Measurements from ENCODE around the gene SERPINF2. TPM values are rescaled to one million over a fixed set of nuclear protein-coding genes. Genes with fewer than 3 reads are reported as not detected.

Gene SERPINF2
- total RNA-seq, 6 experiments from 2014 or later, result not detected

GRCh38 chr17:1787301-1787902, 44.7 kb downstream of the SERPINF2 start:
- H3K27ac Mint-ChIP-seq, result peak overlapping the region; percentile 90
- peak; percentile 93 for DNase-seq
- H3K4me3 Mint-ChIP-seq, result peak overlapping the region; percentile 73
- TF ChIP-seq CTCF (IDR thresholded peaks at IDR 0.05), result no peak
- no peaks in the 10 kb centered on the region for H3K27me3 Mint-ChIP-seq (ENCODE audit: insufficient read depth)
- peaks cover 33% of the 10 kb centered on the region for H3K4me1 Mint-ChIP-seq (ENCODE audit: low read depth)
- no peaks in the 10 kb centered on the region for H3K9me3 Mint-ChIP-seq
- H3K36me3 Mint-ChIP-seq (ENCODE audit: low read depth), result peaks cover 17% of the 10 kb centered on the region; the same call in 1 of the 2 replicates

GRCh38 chr17:1789936-1790335, 47.3 kb downstream of the SERPINF2 start:
- no peaks in the 10 kb centered on the region for H3K27me3 Mint-ChIP-seq (ENCODE audit: insufficient read depth)
- no peak for TF ChIP-seq CTCF (IDR thresholded peaks at IDR 0.05)
- H3K4me3 Mint-ChIP-seq, result no peak overlapping the region
- no peak overlapping the region for H3K27ac Mint-ChIP-seq
- peaks cover 22% of the 10 kb centered on the region for H3K4me1 Mint-ChIP-seq (ENCODE audit: low read depth)
- peaks cover 6% of the 10 kb centered on the region; the same call in 1 of the 2 replicates for H3K36me3 Mint-ChIP-seq (ENCODE audit: low read depth)
- no peak for DNase-seq
- no peaks in the 10 kb centered on the region for H3K9me3 Mint-ChIP-seq

- no peaks in the 10 kb centered on the region for H3K9me3 Mint-ChIP-seq
- DNase-seq, result no peak
- no peak for TF ChIP-seq CTCF (IDR thresholded peaks at IDR 0.05)
- peak overlapping the region; percentile 5; the same call in 1 of the 2 replicates for H3K27ac Mint-ChIP-seq
- H3K27me3 Mint-ChIP-seq (ENCODE audit: insufficient read depth), result no peaks in the 10 kb centered on the region
- H3K36me3 Mint-ChIP-seq (ENCODE audit: low read depth), result 0 out of 2 replicates have a peak, but pooled peaks cover 4% of the 10 kb centered on the region
- H3K4me3 Mint-ChIP-seq, result no peak overlapping the region
- H3K4me1 Mint-ChIP-seq (ENCODE audit: low read depth), result peaks cover 6% of the 10 kb centered on the region
These were observed 50.1 kb downstream of the SERPINF2 start for GRCh38 chr17:1792495-1793446.

GRCh38 chr17:1793447-1793806, 50.8 kb downstream of the SERPINF2 start:
- Mint-ChIP-seq H3K9me3 (no peaks in the 10 kb centered on the region), H3K4me1 (ENCODE audit: low read depth) (0 out of 2 replicates have a peak, but pooled peaks cover 4% of the 10 kb centered on the region), H3K36me3 (ENCODE audit: low read depth) (0 out of 2 replicates have a peak, but pooled peaks cover 4% of the 10 kb centered on the region), H3K27ac (peak overlapping the region; percentile 5; the same call in 1 of the 2 replicates), H3K27me3 (ENCODE audit: insufficient read depth) (no peaks in the 10 kb centered on the region), H3K4me3 (no peak overlapping the region)
- no peak for TF ChIP-seq CTCF (IDR thresholded peaks at IDR 0.05)
- no peak for DNase-seq

- Mint-ChIP-seq H3K4me3 (no peak overlapping the region), H3K9me3 (no peaks in the 10 kb centered on the region), H3K4me1 (ENCODE audit: low read depth) (no peaks in the 10 kb centered on the region), H3K27ac (no peak overlapping the region), H3K27me3 (ENCODE audit: insufficient read depth) (no peaks in the 10 kb centered on the region), H3K36me3 (ENCODE audit: low read depth) (0 out of 2 replicates have a peak, but pooled peaks cover 4% of the 10 kb centered on the region)
- no peak for DNase-seq
- TF ChIP-seq CTCF (IDR thresholded peaks at IDR 0.05), result no peak
These were observed 54.1 kb downstream of the SERPINF2 start for GRCh38 chr17:1796800-1797199.

All from HFFc6 (cell line).